Fibroblast of skin of right biceps (primary cell): ENCODE measurements around the gene NCF4.

Experiments used
- DNase-seq: peaks from one replicate; pipeline ENCODE4 v3.0.0-alpha.2; 2013

NCF4 gene

DNA sequence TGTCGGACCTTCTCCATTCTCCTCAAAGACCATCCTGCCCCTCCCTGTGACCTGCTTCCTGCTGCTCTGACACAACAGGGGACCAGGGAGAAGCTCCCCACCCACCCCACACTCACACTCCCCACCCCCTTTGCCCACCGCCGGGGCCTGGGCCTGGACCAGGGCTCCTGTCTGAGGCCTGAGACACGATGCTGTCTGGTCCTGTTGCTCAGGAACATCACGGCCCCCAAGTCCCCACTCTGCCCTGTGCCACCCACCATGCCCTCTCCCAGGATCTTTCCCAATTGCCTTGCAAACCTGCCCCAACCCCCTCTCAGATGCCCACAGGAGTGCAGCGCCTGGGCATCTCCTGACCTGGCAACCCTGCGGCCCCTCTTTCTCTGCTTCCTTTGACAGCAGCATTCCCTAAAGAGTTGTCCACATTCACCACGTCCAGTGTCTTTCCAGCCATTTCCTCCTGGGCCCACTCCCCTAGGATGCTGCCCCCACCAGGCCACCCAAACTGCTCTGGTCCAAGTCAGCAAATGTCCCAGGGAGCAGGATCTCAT lies 63.4 kb downstream of the NCF4 start:
- DNase-seq = no peak

DNA sequence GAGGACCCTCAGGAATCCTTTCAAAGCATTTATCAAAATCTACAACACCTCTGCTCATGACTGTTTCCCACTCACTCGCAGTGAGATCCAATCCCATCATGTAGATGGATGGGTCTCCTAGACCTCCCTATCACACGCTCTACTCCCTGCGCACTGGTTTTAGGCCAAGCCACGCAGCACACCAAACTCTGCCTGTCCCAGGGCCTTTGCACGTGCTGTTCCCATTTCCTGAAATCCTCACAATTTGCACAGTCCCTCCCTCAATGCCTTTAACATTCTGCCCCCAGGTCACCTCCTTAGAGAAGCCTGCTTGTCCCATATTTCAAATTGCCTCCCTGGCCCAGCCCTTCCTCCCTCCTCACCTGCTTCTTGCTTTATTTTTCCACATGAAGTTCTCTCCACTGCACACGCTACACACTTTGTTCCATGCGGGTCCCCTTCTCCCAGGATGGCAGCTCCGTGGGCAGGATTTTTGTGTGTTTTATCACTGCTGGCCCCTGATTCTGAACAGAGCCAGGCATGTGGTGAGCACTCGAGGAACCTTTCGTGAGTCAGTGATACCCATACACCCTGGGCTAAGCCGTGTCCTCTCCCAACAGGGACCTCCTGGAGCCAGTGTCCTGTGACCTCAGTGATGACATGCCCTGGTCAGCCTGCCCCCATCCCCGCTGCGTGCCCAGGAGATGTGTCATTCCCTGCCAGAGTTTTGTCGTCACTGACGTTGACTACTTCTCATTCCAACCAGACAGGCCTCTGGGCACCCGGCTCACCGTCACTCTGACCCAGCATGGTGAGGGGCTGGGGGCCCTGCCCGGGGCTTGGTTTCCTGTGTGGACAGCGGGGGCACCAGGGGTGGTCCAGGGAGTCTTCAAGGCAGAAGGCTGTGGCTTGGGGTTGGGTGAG lies 64.8 kb downstream of the NCF4 start:
- DNase-seq = no peak

GRCh38 chr22:36926309-36926708 lies 65.5 kb downstream of the NCF4 start:
- no peak for DNase-seq

GRCh38 chr22:36926721-36927435 lies 66.1 kb downstream of the NCF4 start:
- no peak for DNase-seq
